Measurements from ENCODE around the gene NRP1.

The NRP1 gene

GRCh38 chr10:33214174-33214573 lies 120.3 kb downstream of the NRP1 start:
- no peak for TF ChIP-seq EGR1 (IDR thresholded peaks at IDR 0.05)
- TF ChIP-seq NFIC (IDR thresholded peaks at IDR 0.05) = no peak
- TF ChIP-seq EP300 (IDR thresholded peaks at IDR 0.05; ENCODE audit: borderline replicate concordance) = no peak
- no peak for TF ChIP-seq CEBPB (IDR thresholded peaks at IDR 0.05)
- TF ChIP-seq TAF1 (IDR thresholded peaks at IDR 0.05; ENCODE audit: low read depth) = no peak
- TF ChIP-seq REST (IDR thresholded peaks at IDR 0.05; ENCODE audit: low read depth) = no peak
- no peak for TF ChIP-seq TEAD4 (IDR thresholded peaks at IDR 0.05)

- TF ChIP-seq CEBPB (IDR thresholded peaks at IDR 0.05) = peak; percentile 24; the same call in 1 of the 2 replicates
- no peak for TF ChIP-seq RAD21 (IDR thresholded peaks at IDR 0.05; ENCODE audit: low read depth)
- TF ChIP-seq YY1 (IDR thresholded peaks at IDR 0.05; ENCODE audit: low read depth) = no peak
- TF ChIP-seq USF1 (IDR thresholded peaks at IDR 0.05) = no peak
These were observed 122.3 kb downstream of the NRP1 start for GRCh38 chr10:33212061-33212748.

GRCh38 chr10:33211106-33211878 lies 123.2 kb downstream of the NRP1 start:
- TF ChIP-seq CEBPB (IDR thresholded peaks at IDR 0.05) (no peak), REST (IDR thresholded peaks at IDR 0.05; ENCODE audit: low read depth) (no peak)

- TF ChIP-seq EGR1 (IDR thresholded peaks at IDR 0.05) (no peak), ZBTB7A (IDR thresholded peaks at IDR 0.05; ENCODE audit: low read depth) (no peak), CEBPB (IDR thresholded peaks at IDR 0.05) (no peak), RAD21 (IDR thresholded peaks at IDR 0.05; ENCODE audit: low read depth) (no peak), TCF12 (IDR thresholded peaks at IDR 0.05; ENCODE audit: low read depth) (no peak), NFIC (IDR thresholded peaks at IDR 0.05) (no peak), TAF1 (IDR thresholded peaks at IDR 0.05; ENCODE audit: low read depth) (no peak), EP300 (IDR thresholded peaks at IDR 0.05; ENCODE audit: borderline replicate concordance) (no peak), MAX (IDR thresholded peaks at IDR 0.05) (no peak), FOXM1 (IDR thresholded peaks at IDR 0.05; ENCODE audit: borderline replicate concordance, low read depth) (no peak), TEAD4 (IDR thresholded peaks at IDR 0.05) (no peak), USF1 (IDR thresholded peaks at IDR 0.05) (no peak), REST (IDR thresholded peaks at IDR 0.05; ENCODE audit: low read depth) (no peak), YY1 (IDR thresholded peaks at IDR 0.05; ENCODE audit: low read depth) (no peak)
These were observed 124.7 kb downstream of the NRP1 start for GRCh38 chr10:33209802-33210201.

- no peak for TF ChIP-seq CREB1 (IDR thresholded peaks at IDR 0.05; ENCODE audit: low read depth)
- TF ChIP-seq TEAD4 (IDR thresholded peaks at IDR 0.05) = no peak
- TF ChIP-seq USF1 (IDR thresholded peaks at IDR 0.05) = no peak
- TF ChIP-seq NFIC (IDR thresholded peaks at IDR 0.05) = no peak
- no peak for TF ChIP-seq EP300 (IDR thresholded peaks at IDR 0.05; ENCODE audit: borderline replicate concordance)
- no peak for TF ChIP-seq REST (IDR thresholded peaks at IDR 0.05; ENCODE audit: low read depth)
- no peak for TF ChIP-seq FOXM1 (IDR thresholded peaks at IDR 0.05; ENCODE audit: borderline replicate concordance, low read depth)
These were observed 126.3 kb downstream of the NRP1 start for GRCh38 chr10:33208166-33208565.
